NB4 (cell line): Measurements from ENCODE around the gene AFG1L.

Experiments
- CTCF ChIP-seq: IDR thresholded peaks from one replicate; pipeline ENCODE4 v1.5.1; 2012; ENCODE audit warnings: low read depth, low read length
- MAX ChIP-seq: IDR thresholded peaks from 2 replicates; pipeline ENCODE4 v1.6.1; 2011; ENCODE audit warnings: low read depth, low read length

- TF ChIP-seq MAX (no peak), CTCF (no peak)
Observed at GRCh38 chr6:108546079-108547049, 251.5 kb downstream of the AFG1L start.
